HG03457 (cell line): Measurements from ENCODE around the gene C1orf87.

Source experiments
- ATAC-seq: cut with Tn5 transposase; IDR thresholded peaks from one replicate; pipeline ENCODE4 v1.9.1; 2021; ENCODE audit warnings: moderate number of reproducible peaks; ENCODE audit not compliant: unreplicated experiment

The C1orf87 gene

GRCh38 chr1:60073605-60074278, at the start of gene C1orf87:
Gene C1orf87 (minus strand): TSS chr1:60073770. CDS start chr1:60072643, 1,127 bp downstream.
- ATAC-seq, result no peak

DNA sequence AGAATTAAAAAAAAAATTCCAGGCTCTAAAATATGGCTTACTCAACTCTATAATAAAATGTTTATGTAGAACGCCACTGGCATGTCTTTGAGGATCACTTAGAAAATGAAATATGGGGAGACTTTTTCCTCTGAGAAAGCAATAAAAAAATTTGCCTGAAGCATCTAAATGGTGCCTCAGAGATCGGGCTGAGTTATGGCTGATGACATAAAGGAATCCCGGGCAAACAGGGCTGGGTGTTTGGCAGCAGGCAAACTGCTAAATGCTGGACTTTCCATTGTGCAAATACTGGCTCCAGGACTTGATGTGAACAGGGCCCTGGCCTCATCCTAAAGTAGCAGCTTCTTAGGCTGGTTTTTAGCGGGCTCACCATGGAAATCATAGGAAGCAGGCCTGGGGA, 44.5 kb upstream of the C1orf87 start:
- no peak for ATAC-seq

DNA sequence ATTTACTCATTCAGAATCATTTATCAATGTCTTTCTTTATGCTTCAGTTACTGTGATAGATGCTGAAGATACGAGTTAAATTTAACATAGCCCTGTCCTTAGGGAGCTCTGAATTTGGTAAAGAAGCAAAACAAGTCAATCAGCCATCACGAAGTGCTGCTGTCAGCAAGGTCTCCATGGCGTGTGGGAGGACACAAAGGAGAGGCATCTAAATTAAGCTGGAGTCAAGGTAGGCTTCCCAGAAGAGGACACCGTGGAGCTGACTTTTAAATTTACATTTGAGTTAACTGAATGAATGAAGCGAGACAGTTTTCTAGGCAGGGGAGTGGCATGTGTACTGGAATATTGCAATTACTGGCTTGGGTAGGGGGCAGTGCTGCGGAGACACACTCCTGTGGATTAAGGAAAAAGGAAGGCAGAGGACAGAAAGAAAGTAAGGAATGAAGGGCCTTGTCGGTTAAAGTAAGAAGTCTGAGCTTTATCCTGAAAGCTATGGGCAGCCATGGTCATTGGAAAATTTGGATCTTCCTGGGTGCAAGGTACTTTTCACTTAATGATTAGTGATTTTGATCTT, 41.3 kb upstream of the C1orf87 start:
- ATAC-seq, result no peak

DNA sequence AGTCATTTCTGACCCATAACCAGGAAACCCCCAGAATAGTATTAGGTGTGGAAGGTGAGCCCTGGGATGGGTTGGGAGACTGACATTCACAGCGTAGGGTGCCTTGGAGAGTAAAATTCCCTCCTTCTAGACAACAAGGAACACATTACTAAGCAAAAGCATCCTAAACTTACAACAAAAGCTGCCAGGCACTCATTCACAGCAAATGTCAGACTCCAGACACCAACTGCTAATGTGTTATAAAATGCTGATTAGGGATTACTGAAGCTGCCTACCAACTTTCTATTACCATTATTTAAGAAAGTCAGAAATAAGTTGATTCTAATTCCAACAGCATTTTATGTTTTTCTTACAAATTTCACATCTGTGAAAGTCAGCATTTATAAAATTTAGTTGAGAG, 40.0 kb upstream of the C1orf87 start:
- no peak for ATAC-seq

- no peak for ATAC-seq
These were observed 39.5 kb upstream of the C1orf87 start for GRCh38 chr1:60113028-60113427.

DNA sequence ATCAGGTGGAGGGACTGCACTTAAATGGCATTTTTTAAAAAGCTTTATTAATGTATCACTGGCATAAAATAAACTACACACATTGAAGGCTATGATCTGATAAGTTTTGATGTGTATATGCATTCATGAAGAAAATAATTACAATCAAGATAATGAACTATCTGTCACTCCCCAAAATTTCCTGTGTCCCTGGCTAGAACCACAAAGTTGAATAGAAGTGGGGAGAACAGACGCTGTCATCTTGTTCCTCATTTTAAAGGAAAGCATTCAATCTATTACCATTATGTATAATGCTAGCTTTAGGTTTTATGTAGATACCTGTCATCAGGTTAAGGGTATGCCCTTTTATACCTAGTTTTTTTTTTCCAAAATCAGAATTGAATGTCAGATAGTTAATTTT, 38.1 kb upstream of the C1orf87 start:
- ATAC-seq, result no peak

GRCh38 chr1:60111118-60111517, 37.5 kb upstream of the C1orf87 start:
- no peak for ATAC-seq

DNA sequence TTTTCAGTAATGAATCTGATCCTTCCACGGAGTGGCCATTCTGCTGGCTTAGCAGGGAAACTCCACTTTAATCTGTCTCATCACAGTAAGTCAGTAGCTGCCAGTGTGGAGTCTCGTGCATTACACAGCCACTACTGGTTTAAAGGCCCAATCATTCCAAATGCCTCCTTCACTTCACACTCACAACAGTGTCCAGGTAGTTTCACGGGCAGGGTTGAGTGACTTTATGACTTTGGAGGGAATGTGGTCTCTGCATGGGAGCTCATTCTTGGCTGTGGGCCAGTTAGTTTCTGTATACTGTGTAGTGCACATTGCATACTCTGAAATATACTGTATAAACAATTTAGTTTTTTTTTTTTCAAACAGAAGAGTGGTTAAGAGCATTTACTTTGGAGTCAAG, 34.6 kb upstream of the C1orf87 start:
- ATAC-seq, result no peak

DNA sequence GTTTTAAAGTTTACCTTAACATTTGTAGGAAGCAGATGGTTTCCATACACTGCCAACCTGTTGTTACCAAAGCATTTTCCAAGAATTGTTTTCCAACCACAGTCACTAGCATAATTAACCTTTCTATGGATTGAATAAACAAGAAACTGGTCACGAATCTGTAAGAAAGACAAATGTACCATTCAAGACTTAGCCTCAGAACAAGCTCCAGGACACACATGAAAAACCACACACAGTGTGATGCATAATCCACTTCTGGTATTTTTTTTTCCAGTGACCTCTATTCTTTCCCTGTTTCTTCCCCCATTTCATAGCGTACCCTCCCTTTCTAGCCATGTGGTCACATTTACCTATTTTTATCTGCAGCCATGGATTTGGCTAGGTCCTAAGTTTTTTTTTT, 29.6 kb upstream of the C1orf87 start:
- ATAC-seq, result no peak

GRCh38 chr1:60102267-60103061, 28.9 kb upstream of the C1orf87 start:
- ATAC-seq, result no peak

- no peak for ATAC-seq
These were observed 27.9 kb upstream of the C1orf87 start for GRCh38 chr1:60101516-60101915.

DNA sequence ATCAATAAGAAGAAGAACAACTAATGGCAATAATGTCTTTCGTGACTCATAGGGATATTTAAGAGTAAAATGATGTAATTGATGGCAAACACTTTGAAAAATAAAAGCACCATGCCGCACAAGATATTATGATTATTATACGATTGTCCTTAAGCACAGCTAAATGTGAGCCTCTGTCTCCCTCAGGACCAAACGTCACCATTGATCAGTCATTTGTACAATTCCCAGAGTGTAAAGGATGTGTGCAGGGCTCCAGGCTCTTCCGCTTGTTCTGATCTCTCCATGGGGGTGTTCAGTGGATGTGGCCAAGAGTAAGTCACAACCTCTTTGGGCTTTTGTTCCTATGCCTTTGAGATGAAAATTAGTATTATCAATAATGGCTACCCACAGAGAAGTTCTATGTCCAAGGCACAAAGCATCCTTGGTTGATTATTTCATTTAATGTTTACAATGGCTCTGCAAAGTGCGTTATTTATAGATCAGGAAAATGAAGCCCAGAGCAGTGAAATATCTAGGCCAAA, 17.7 kb upstream of the C1orf87 start:
- no peak for ATAC-seq

- no peak for ATAC-seq
These were observed 17.1 kb upstream of the C1orf87 start for GRCh38 chr1:60090655-60091054.

DNA sequence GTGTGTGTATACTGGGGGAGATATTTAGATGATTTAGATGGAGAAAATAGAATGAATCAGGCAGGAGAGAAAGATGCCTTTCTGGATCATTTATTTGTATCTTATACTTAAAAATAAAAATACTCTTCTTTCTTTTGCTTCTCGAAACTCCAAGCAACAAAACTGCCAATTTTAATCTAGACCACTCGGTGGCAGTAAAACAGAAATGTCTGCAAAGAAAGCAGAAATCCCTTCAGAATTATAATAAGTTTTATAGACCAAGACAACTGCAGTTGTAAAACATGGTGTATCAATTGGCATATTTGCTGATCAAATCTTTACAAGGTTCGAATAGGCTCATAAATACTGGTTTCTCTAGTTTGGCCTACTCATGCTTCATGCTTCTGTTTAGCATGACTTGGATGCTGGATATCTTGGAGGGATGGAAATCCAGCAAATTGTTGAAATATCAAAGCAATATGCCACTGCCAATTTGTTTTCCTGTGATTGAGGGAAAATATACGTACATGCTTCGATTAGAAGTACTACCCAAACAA, 15.1 kb upstream of the C1orf87 start:
- ATAC-seq, result no peak

- no peak for ATAC-seq
These were observed 14.1 kb upstream of the C1orf87 start for GRCh38 chr1:60087681-60088080.

GRCh38 chr1:60078182-60078581, 4.6 kb upstream of the C1orf87 start:
- no peak for ATAC-seq

- ATAC-seq, result no peak
These were observed 2.3 kb downstream of the C1orf87 start for GRCh38 chr1:60071296-60071695.

DNA sequence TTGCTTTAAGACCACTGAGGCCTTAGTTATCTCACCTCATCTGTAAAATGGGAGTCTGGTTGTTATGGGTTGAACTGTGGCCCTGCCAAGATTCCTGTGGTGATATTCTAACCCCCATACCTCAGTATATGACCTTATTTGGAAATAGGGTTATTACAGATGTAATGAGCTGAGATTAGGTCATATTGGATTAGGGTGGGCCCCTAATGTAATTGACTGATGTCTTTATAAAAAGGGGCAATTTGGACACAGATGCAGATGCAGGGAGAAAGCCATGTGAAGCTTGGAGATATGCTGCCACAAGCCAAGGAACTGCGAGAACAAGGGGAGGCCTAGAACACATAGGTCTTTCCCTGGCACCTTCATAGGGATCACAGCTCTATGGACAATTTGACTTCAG, 3.9 kb downstream of the C1orf87 start:
- ATAC-seq, result no peak

GRCh38 chr1:60068393-60069045, 5.1 kb downstream of the C1orf87 start:
- no peak for ATAC-seq

GRCh38 chr1:60066001-60066400, 7.6 kb downstream of the C1orf87 start:
- no peak for ATAC-seq

DNA sequence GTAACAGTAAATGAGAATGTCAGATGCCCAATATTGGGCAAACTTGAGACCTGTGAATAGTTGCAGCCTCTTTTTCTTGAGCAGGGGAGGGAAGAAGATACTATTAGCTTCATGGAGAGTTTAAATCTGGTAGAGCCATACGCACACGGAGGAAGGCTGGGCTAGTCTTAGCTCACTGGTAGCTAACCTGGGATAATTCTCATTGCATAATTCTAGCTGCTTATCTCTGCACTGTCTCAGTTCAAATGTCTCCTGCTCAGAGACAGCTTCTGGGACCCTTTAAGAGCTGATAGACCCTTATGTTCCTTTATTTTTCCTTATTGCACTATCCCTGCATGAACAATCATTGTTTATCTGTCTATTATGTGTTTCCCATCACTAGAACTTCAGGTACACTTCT, 8.4 kb downstream of the C1orf87 start:
- no peak for ATAC-seq
